Peyer's patch (tissue), 4 donors: Measurements from ENCODE around the gene RBM12. TPM values are rescaled to one million over a fixed set of nuclear protein-coding genes. Genes with fewer than 3 reads are reported as not detected.

ENCODE experiments used
- DNase-seq, 3 donors: peaks; one replicate each; pipeline ENCODE4 v3.0.0-alpha.2; 2017 to 2019
- H3K27ac ChIP-seq, 4 donors: fragments of 200-600 bp; sonication (generic); one replicate each; pipeline ENCODE4 v1.5.1; 2016 to 2019
- H3K27me3 ChIP-seq, 2 donors: fragments of 200-600 bp; sonication (generic); one replicate each; pipeline ENCODE4 v1.5.1; 2019
- H3K36me3 ChIP-seq, 3 donors: fragments of 200-600 bp; sonication (generic); one replicate each; pipeline ENCODE4 v1.5.1; 2016 to 2019
- H3K4me1 ChIP-seq, 4 donors: fragments of 200-600 bp; sonication (generic); one replicate each; pipeline ENCODE4 v1.5.1; 2016 to 2019
- H3K4me3 ChIP-seq, 4 donors: fragments of 200-600 bp; sonication (generic); 1 replicate in 3 of 4; 2 replicates in 1 of 4; pipeline ENCODE4 v1.5.1; 2016 to 2019; ENCODE audit warnings: mild to moderate bottlenecking in 1 of 4
- H3K9me3 ChIP-seq, 4 donors: fragments of 200-600 bp; sonication (generic); one replicate each; pipeline ENCODE4 v1.5.1; 2016 to 2019; ENCODE audit warnings: mild to moderate bottlenecking in 1 of 4
- POLR2A ChIP-seq, 2 donors: fragments of 450-650 bp; IDR thresholded peaks; one replicate each; pipeline ENCODE4 v1.5.1; 2017; ENCODE audit warnings: antibody characterized with exemption in 2 of 2, mild to moderate bottlenecking in 2 of 2, moderate library complexity in 2 of 2
- total RNA-seq, 4 donors: library from RNA; depleted of rRNA; stranded (reverse); fragments of >200 nt; gene quantifications; one replicate each; pipeline ENCODE4 v1.1.0, GENCODE V29; 2016
- TF ChIP-seq, protein P1 (sequence below), 6 experiments: fragments of 450-650 bp in 4 of 6; fragments of 200-600 bp in 2 of 6; sonication (generic) in 1 of 6; IDR thresholded peaks; one replicate each; pipeline ENCODE4 v1.5.1; 2017 to 2019; ENCODE audit warnings: antibody characterized with exemption in 6 of 6, mild to moderate bottlenecking in 3 of 6, moderate library complexity in 1 of 6

The RBM12 gene
- total RNA-seq, 4 donors from 2014 or later, result 21.1 to 38.1 (median 32.3) TPM

DNA sequence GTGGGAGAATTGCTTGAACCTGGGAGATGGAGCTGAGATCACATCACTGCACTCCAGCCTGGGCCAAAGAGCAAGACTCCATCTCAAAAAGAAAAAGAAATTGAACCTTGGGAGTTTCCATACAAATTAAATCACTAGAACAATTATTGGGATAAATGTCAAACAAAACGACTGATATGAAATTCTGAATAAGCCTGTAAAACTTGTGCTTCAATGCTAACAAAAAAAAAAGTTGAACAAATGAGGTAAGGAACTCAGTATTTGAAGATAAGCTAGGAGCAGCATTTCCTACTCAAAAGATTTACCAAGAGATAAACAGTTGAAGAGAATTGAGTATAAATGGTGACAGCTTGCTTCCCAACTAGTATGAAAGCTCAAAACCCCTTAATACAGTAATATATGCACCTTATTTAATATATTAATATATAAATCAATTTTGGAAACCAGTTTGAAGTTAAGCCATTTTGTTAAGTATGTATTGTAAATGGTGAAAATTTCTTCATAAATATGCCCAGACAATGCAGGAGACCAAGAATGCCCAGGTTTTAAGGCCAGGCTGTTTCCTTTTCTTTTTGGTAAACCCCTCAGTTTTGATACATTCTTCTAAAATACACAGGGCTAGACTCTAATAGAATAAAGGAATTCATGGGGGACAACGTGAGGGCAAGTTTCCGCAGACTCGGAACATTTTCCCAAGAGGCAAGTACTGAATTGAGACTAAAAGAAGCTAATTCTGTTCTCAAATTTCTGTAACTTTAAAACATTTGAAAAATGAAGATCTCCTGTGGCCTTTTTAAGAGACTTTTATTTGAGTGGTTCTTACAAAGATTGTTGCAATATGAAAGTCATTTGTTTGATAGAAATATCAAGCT, 38.4 kb upstream of the RBM12 start:
- TF ChIP-seq POLR2A (IDR thresholded peaks at IDR 0.05), result no peak
- TF ChIP-seq, protein P1, sequence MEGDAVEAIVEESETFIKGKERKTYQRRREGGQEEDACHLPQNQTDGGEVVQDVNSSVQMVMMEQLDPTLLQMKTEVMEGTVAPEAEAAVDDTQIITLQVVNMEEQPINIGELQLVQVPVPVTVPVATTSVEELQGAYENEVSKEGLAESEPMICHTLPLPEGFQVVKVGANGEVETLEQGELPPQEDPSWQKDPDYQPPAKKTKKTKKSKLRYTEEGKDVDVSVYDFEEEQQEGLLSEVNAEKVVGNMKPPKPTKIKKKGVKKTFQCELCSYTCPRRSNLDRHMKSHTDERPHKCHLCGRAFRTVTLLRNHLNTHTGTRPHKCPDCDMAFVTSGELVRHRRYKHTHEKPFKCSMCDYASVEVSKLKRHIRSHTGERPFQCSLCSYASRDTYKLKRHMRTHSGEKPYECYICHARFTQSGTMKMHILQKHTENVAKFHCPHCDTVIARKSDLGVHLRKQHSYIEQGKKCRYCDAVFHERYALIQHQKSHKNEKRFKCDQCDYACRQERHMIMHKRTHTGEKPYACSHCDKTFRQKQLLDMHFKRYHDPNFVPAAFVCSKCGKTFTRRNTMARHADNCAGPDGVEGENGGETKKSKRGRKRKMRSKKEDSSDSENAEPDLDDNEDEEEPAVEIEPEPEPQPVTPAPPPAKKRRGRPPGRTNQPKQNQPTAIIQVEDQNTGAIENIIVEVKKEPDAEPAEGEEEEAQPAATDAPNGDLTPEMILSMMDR (IDR thresholded peaks at IDR 0.05), result no peak
- no peak overlapping the region for H3K27ac ChIP-seq

DNA sequence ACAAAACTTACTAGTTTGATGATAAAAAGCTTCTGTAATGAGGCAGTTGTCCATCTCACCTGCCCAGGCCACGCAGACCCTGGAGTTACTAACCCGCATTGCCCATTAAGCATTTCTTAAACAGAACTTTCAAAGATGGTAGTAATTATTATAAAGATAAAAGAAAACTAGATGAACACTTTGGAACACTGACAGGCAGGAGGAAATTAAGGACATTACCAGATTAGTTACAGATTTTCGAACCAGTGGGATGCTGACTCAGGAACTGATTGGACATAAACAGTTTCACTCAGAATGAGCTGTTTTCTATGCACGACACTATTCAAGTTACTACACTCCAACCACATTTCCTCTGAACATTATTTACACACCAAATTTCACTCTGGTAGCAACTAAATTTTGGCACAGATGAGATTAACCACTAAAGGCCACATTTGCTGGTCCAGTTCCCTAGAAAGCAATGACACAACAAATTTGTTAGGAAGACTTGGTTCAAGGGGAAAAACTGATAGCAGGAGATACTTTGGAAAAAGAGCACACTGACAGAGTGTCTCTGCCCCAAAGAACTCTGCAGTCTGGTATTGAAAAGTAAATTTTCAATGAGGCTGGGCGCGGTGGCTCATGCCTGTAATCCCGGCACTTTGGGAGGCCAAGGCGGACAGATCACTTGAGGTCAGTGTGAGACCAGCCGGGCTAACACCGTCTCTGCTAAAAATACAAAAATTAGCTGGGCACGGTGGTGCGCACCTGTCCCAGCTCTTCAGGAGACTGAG, 37.5 kb upstream of the RBM12 start:
- Histone ChIP-seq H3K27ac (no peak overlapping the region), H3K36me3 (peaks cover 0 to 62% (median 2%) of the 10 kb centered on the region in 3 donors)
- TF ChIP-seq, protein P1 (IDR thresholded peaks at IDR 0.05), result no peak
- no peak for TF ChIP-seq POLR2A (IDR thresholded peaks at IDR 0.05)

More for the DNA sequence above, 38.4 kb upstream of the RBM12 start:
- Histone ChIP-seq H3K4me3 (no peak overlapping the region), H3K27me3 (no peaks in the 10 kb centered on the region), H3K4me1 (peaks cover 0 to 13% (median 2%) of the 10 kb centered on the region in 4 donors), H3K36me3 (peaks cover 0 to 70% (median 2%) of the 10 kb centered on the region in 3 donors), H3K9me3 (no peaks in the 10 kb centered on the region)
- no peak for DNase-seq

DNA sequence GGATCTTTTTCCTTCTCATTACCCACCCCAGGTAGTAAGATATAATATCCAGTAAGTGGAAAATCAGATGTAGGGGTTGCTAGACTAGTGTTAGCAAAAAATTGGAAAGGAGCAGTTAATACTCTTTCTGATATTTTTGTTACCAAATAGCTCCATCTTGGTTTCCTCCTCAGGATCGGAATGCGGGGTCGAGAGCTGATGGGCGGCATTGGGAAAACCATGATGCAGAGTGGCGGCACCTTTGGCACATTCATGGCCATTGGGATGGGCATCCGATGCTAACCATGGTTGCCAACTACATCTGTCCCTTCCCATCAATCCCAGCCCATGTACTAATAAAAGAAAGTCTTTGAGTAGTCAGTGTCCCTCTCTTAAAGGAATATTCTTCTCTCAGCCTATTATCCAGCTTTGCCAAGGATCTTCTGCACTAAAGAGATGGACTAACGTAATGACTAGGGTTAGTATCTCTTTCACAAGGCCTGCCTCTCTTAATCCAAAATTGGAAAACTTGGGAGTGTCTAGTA, 36.0 kb upstream of the RBM12 start:
- no peaks in the 10 kb centered on the region for H3K9me3 ChIP-seq
- H3K4me3 ChIP-seq, result peak overlapping the region in 1 of 4 donors; percentile 95
- peaks cover 0 to 55% (median 2%) of the 10 kb centered on the region in 3 donors for H3K36me3 ChIP-seq
- DNase-seq, result no peak
- peaks cover 0 to 17% (median 2%) of the 10 kb centered on the region in 4 donors for H3K4me1 ChIP-seq
- TF ChIP-seq, protein P1 (IDR thresholded peaks at IDR 0.05), result no peak
- TF ChIP-seq POLR2A (IDR thresholded peaks at IDR 0.05), result no peak
- H3K27ac ChIP-seq, result peak overlapping the region in 2 of 4 donors; percentile 88 to 91
- no peaks in the 10 kb centered on the region for H3K27me3 ChIP-seq

More for the DNA sequence above, 37.5 kb upstream of the RBM12 start:
- Histone ChIP-seq H3K4me1 (peaks cover 0 to 17% (median 2%) of the 10 kb centered on the region in 4 donors), H3K9me3 (no peaks in the 10 kb centered on the region), H3K27me3 (no peaks in the 10 kb centered on the region), H3K4me3 (no peak overlapping the region)
- no peak for DNase-seq

DNA sequence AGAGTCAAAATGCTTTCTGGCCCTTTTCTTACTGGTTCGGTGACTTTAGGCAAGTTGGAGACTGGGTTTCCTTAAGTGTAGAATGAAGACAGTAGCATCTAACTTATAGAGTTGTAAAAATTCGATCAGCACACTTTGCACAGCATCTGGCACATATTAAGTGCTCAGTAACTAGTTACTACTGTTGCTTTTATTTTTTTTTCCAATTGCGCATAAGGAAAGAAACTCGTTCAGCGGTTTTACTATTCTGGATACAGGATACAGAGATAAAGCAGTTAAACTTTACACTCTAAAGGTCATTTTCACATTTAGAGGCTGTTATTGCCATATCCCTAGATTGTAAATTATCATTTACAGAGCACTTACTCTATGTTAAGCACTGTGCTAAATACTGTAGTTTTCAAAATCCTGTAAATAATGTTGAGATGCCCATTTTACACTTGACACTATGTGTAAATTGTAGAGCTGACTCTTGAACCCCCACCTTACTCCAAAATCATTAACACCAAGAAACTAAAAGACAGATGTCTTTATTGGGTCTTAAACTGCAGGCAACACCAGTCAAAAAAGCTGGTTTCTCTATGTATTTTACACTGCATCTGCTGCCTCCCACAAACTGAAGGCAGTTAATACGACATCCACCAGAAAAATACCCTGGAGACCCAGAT, 35.4 kb upstream of the RBM12 start:
- Histone ChIP-seq H3K9me3 (no peaks in the 10 kb centered on the region), H3K36me3 (peaks cover 0 to 54% (median 2%) of the 10 kb centered on the region in 3 donors), H3K27ac (peak overlapping the region; percentile 84 to 91 (median 89)), H3K4me1 (peaks cover 0 to 17% (median 2%) of the 10 kb centered on the region in 4 donors), H3K4me3 (peak overlapping the region; percentile 77 to 95 (median 80)), H3K27me3 (no peaks in the 10 kb centered on the region)
- TF ChIP-seq POLR2A (IDR thresholded peaks at IDR 0.05), result no peak
- TF ChIP-seq, protein P1 (IDR thresholded peaks at IDR 0.05), result no peak
- no peak for DNase-seq
